Calu3 (cell line): ENCODE results near the gene LMAN2. TPM values are rescaled to one million over a fixed set of nuclear protein-coding genes. Genes with fewer than 3 reads are reported as not detected.

Experiments used
- BruUV-seq: library from RNA; stranded (reverse); fragments of 400-500 nt; replicated peaks from 2 replicates; lab custom pipeline; 2021; lab: Mats Ljungman, UMichigan
- CTCF ChIA-PET: fragments of 300-600 bp; sonication (Branson Sonifier 250); formaldehyde crosslinking; loops from one replicate; lab custom pipeline; 2022; ENCODE audit warnings: antibody characterized with exemption; lab: Charles Lee
- DNase-seq: peaks from one replicate; pipeline ENCODE4 v3.0.0; 2022
- H3K27ac Mint-ChIP-seq: one replicate; pipeline ENCODE4 v1.8.0; 2022; ENCODE audit warnings: mixed read lengths; ENCODE audit not compliant: unreplicated experiment
- H3K27me3 Mint-ChIP-seq: one replicate; pipeline ENCODE4 v1.8.0; 2022; ENCODE audit warnings: mixed read lengths; ENCODE audit not compliant: unreplicated experiment
- H3K36me3 Mint-ChIP-seq: one replicate; pipeline ENCODE4 v1.8.0; 2022; ENCODE audit warnings: mild to moderate bottlenecking, moderate library complexity, mixed read lengths; ENCODE audit not compliant: insufficient read depth, unreplicated experiment
- H3K4me1 Mint-ChIP-seq: one replicate; pipeline ENCODE4 v1.8.0; 2022; ENCODE audit warnings: mild to moderate bottlenecking, low read depth, mixed read lengths; ENCODE audit not compliant: unreplicated experiment
- H3K4me3 Mint-ChIP-seq: one replicate; pipeline ENCODE4 v1.8.0; 2022; ENCODE audit warnings: mild to moderate bottlenecking, low read depth, moderate library complexity, mixed read lengths; ENCODE audit not compliant: unreplicated experiment
- H3K9me3 Mint-ChIP-seq: one replicate; pipeline ENCODE4 v1.8.0; 2022; ENCODE audit warnings: low read depth, mixed read lengths; ENCODE audit not compliant: unreplicated experiment
- intact Hi-C: fragments of 100-400 bp; cut with micrococcal nuclease; formaldehyde crosslinking; loops from one replicate; pipeline ENCODE4 v1.10.0; 2022; ENCODE audit not compliant: unreplicated experiment
- total RNA-seq: library from RNA; stranded (reverse); gene quantifications from 2 replicates; pipeline ENCODE4 v1.2.3, GENCODE V29; 2022
- TF ChIP-seq, protein P1 (sequence below): fragments of 200-600 bp; IDR thresholded peaks from one replicate; pipeline ENCODE4 v1.8.0; 2022; ENCODE audit warnings: antibody characterized with exemption; ENCODE audit not compliant: unreplicated experiment

The LMAN2 gene
- total RNA-seq, 1 experiment from 2014 or later, result 278 TPM

GRCh38 chr5:177359860-177360259 lies 8.4 kb upstream of the LMAN2 start:
- Mint-ChIP-seq H3K27me3 (no peaks in the 10 kb centered on the region), H3K4me3 (no peak overlapping the region), H3K36me3 (peaks cover 20% of the 10 kb centered on the region), H3K27ac (no peak overlapping the region), H3K9me3 (no peaks in the 10 kb centered on the region), H3K4me1 (peaks cover 45% of the 10 kb centered on the region)
- intact Hi-C loops, result no loop called here
- CTCF ChIA-PET, result interaction anchor here (0.6 kb wide), 1 partner anchor 775 kb away, joined by 3 read pairs; no protein-coding TSS in a partner anchor
- BruUV-seq, result no TSS peak
- no peak for DNase-seq
- TF ChIP-seq, protein P1, sequence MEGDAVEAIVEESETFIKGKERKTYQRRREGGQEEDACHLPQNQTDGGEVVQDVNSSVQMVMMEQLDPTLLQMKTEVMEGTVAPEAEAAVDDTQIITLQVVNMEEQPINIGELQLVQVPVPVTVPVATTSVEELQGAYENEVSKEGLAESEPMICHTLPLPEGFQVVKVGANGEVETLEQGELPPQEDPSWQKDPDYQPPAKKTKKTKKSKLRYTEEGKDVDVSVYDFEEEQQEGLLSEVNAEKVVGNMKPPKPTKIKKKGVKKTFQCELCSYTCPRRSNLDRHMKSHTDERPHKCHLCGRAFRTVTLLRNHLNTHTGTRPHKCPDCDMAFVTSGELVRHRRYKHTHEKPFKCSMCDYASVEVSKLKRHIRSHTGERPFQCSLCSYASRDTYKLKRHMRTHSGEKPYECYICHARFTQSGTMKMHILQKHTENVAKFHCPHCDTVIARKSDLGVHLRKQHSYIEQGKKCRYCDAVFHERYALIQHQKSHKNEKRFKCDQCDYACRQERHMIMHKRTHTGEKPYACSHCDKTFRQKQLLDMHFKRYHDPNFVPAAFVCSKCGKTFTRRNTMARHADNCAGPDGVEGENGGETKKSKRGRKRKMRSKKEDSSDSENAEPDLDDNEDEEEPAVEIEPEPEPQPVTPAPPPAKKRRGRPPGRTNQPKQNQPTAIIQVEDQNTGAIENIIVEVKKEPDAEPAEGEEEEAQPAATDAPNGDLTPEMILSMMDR, result no peak

DNA sequence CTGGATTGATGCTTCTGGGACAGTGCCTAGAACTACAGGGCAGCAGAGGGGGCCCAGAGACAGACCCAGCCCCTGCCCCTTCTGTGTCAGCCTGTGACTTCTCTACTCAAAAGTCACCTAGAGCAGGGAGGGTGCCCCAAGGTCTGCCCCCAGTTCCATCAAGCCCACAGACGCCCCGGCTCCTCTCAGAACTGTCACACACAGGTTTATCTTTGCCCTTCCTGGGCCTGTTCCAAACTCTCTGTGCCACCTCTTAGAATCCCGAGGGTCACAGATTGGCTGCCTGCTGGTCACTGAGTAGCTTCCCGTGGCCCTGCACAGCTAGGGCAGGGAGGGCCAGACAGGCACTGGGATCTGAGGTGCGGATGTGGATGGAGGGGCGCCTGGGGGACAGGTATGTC lies 8.0 kb upstream of the LMAN2 start:
- BruUV-seq, result no TSS peak
- H3K27me3 Mint-ChIP-seq, result no peaks in the 10 kb centered on the region
- intact Hi-C loops, result no loop called here
- peaks cover 4% of the 10 kb centered on the region for H3K9me3 Mint-ChIP-seq
- CTCF ChIA-PET, result interaction anchor here (0.9 to 1.0 kb wide), 2 partner anchors 12 to 30 kb away, joined by 3 read pairs; no protein-coding TSS in a partner anchor
- H3K4me1 Mint-ChIP-seq, result peaks cover 49% of the 10 kb centered on the region
- H3K27ac Mint-ChIP-seq, result no peak overlapping the region
- H3K4me3 Mint-ChIP-seq, result no peak overlapping the region
- TF ChIP-seq, protein P1, result no peak
- peaks cover 24% of the 10 kb centered on the region for H3K36me3 Mint-ChIP-seq
- DNase-seq, result no peak

DNA sequence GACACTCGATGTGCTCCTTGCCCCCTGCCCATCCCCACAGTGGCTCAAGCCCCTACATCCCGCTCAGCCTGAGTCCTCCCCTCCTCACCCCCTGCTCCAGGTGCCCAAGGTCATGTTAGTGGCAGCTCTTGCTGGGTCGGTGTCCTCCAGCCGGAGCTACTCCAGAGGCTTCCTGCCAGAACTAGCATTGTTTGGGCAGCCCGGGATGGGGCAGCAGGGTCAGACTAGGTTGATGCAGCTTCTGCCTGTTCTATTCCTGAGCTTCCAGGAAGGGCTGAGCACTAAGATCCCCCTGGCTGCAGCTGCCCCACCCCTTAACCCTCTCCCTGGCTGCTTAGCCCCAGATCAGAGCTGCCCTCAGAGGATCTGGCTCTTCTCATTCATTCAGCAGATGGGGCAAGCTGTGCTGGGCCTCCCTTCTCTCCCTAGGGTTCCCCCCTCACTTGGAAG lies 6.9 kb upstream of the LMAN2 start:
- Mint-ChIP-seq H3K27me3 (no peaks in the 10 kb centered on the region), H3K4me3 (peak overlapping the region; percentile 55), H3K36me3 (peaks cover 26% of the 10 kb centered on the region), H3K27ac (peak overlapping the region; percentile 37), H3K4me1 (peaks cover 60% of the 10 kb centered on the region), H3K9me3 (peaks cover 5% of the 10 kb centered on the region)
- intact Hi-C loops, result no loop called here
- TF ChIP-seq, protein P1, result no peak
- CTCF ChIA-PET, result interaction anchor here (0.9 to 1.0 kb wide), 2 partner anchors 13 to 31 kb away, joined by 3 read pairs; no protein-coding TSS in a partner anchor
- DNase-seq, result no peak
- no TSS peak for BruUV-seq

DNA sequence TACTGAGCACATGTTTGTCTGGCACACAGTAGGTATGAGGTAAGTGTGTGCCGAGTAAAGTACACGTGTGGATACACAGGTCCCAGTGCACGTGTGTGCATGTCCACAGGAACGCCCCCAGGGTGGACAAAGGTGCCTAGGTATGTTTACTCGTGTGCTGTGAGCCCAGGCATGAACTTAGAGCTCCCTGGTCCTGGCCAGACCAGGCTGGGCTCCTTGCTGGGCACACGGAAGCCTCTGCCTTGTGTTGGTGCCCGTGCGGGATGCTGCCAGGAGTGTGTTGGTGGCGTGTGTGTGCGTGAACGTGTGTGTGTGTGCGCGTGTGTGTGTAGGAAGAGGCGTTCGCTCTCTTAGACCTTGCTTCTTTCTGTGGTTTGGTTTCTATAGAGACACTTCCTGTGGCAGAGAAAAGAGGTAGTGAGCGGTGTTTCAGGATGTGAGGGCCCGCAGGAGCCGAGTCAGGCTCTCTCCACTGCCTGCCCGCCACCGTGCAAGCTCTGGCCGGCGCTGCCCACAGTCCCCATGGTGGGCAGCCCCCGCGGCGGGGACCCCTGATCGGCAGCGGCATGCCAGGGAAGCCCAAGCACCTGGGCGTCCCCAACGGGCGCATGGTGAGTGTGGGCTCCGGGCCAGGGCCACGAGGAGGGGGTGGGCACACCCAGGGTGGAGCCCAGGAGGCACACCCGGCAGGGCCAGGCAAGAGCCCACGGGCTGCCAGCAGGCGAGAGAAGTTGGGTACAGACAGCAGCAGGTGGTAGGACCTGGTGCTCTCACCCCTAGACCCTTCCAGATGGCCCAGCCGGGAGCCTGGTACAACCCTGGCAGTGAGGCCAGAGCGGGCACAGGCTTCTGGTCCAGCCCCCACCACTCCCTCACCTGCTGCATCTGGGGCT lies 6.2 kb upstream of the LMAN2 start, which contains the start of gene RGS14:
RGS14 (plus strand) TSS at position 466 of the 893 bp plus-strand sequence; CDS start at position 567, 101 bp downstream.
- intact Hi-C loops, result no loop called here
- H3K4me1 Mint-ChIP-seq, result peaks cover 61% of the 10 kb centered on the region
- peaks cover 20% of the 10 kb centered on the region for H3K36me3 Mint-ChIP-seq
- H3K9me3 Mint-ChIP-seq, result peaks cover 5% of the 10 kb centered on the region
- TF ChIP-seq, protein P1, result no peak
- H3K27me3 Mint-ChIP-seq, result no peaks in the 10 kb centered on the region
- H3K4me3 Mint-ChIP-seq, result peak within 1 kb of the TSS; percentile 55
- no peak for DNase-seq
- CTCF ChIA-PET, result interaction anchor here (1.0 kb wide), 1 partner anchor 33 kb away, joined by 4 read pairs; no protein-coding TSS in a partner anchor
- peak within 1 kb of the TSS; percentile 37 for H3K27ac Mint-ChIP-seq
- no TSS peak for BruUV-seq
